GM12878 (cell line): ENCODE results near the gene NEK8. TPM values are rescaled to one million over a fixed set of nuclear protein-coding genes. Genes with fewer than 3 reads are reported as not detected.

Source experiments
- ATAC-seq: fragments of 200-7000 bp; cut with Tn5 transposase; 3 replicates; pipeline ENCODE4 v1.9.1; 2020; ENCODE audit warnings: mild to moderate bottlenecking, moderate library complexity
- BruUV-seq: library from RNA; stranded (reverse); fragments of 400-500 nt; replicated peaks from 2 replicates; lab custom pipeline; 2021; lab: Mats Ljungman, UMichigan
- CTCF ChIA-PET: fragments of 300-600 bp; sonication (Branson Sonifier 250); formaldehyde crosslinking; extraction: SDS; loops from one replicate; lab custom pipeline; 2021; ENCODE audit warnings: inconsistent platforms; lab: Yijun Ruan, JAX
- POLR2A ChIA-PET: fragments of 350-600 bp; formaldehyde crosslinking; extraction: SDS; loops from one replicate; lab custom pipeline; 2021; ENCODE audit warnings: inconsistent platforms; lab: Charles Lee
- RAD21 ChIA-PET: fragments of 300-600 bp; sonication (Branson Sonifier 250); formaldehyde crosslinking; loops from one replicate; lab custom pipeline; 2023; ENCODE audit warnings: antibody characterized with exemption; ENCODE audit not compliant: unreplicated experiment; lab: Charles Lee
- SMC1A ChIA-PET: fragments of 300-600 bp; sonication (Branson Sonifier 250); formaldehyde crosslinking; loops from one replicate; lab custom pipeline; 2023; ENCODE audit not compliant: unreplicated experiment, uncharacterized antibody; lab: Charles Lee
- DNase-seq: peaks from one replicate; pipeline ENCODE4 v3.0.0-alpha.2; 2011; ENCODE audit warnings: low read depth, low spot score
- FAIRE-seq: peaks from 3 replicates; lab custom pipeline; 2011; peaks lifted over from hg19 to GRCh38; lab: Jason Lieb, UNC
- H2AFZ ChIP-seq: 2 replicates; pipeline ENCODE4 v1.6.0; 2011; ENCODE audit warnings: low read depth, low read length, control low read depth; ENCODE audit not compliant: control insufficient read depth
- H3K27ac ChIP-seq: 2 replicates; pipeline ENCODE4 v1.5.1; 2011; ENCODE audit warnings: control low read depth; ENCODE audit not compliant: control insufficient read depth, insufficient read depth
- H3K27me3 ChIP-seq, 2 experiments: replicated peaks in 1 of 2; 2 replicates each; pipeline versions ENCODE4 v1.6.0 to v1.6.1; 2011; ENCODE audit warnings: low read length in 1 of 2; ENCODE audit not compliant: control insufficient read depth in 2 of 2, insufficient read depth in 2 of 2
- H3K36me3 ChIP-seq, 2 experiments: 2 replicates each; pipeline ENCODE4 v1.5.1; 2011; ENCODE audit warnings: low read length in 1 of 2; ENCODE audit not compliant: control insufficient read depth in 2 of 2, insufficient read depth in 2 of 2
- H3K4me1 ChIP-seq: 2 replicates; pipeline ENCODE4 v1.6.1; 2011; ENCODE audit warnings: mild to moderate bottlenecking, low read length, moderate library complexity, mixed read lengths; ENCODE audit not compliant: control insufficient read depth, insufficient read depth
- H3K4me2 ChIP-seq: 2 replicates; pipeline ENCODE4 v1.6.0; 2011; ENCODE audit warnings: control low read depth; ENCODE audit not compliant: control insufficient read depth, insufficient read depth
- H3K4me3 ChIP-seq: fragments of 200-600 bp; sonication (generic); 2 replicates; pipeline ENCODE4 v1.5.1; 2016
- H3K79me2 ChIP-seq: 2 replicates; pipeline ENCODE4 v1.6.0; 2011; ENCODE audit warnings: low read length; ENCODE audit not compliant: control insufficient read depth, insufficient read depth
- H3K9ac ChIP-seq: 2 replicates; pipeline ENCODE4 v1.8.0; 2011; ENCODE audit warnings: low read length, control low read depth, mixed read lengths; ENCODE audit not compliant: control insufficient read depth, insufficient read depth
- H3K9me3 ChIP-seq: replicated peaks from 3 replicates; pipeline ENCODE4 v1.5.1; 2011; ENCODE audit warnings: mild to moderate bottlenecking, low read length; ENCODE audit not compliant: control insufficient read depth, insufficient read depth
- H4K20me1 ChIP-seq: 2 replicates; pipeline ENCODE4 v1.6.0; 2011; ENCODE audit not compliant: control insufficient read depth, insufficient read depth
- ATF7 ChIP-seq: fragments of 450-650 bp; IDR thresholded peaks from 2 replicates; pipeline ENCODE4 v1.6.1; 2016; ENCODE audit warnings: low read depth, mild to moderate bottlenecking
- BACH1 ChIP-seq: fragments of 450-650 bp; IDR thresholded peaks from 2 replicates; pipeline ENCODE4 v1.6.1; 2017; ENCODE audit warnings: mild to moderate bottlenecking, borderline replicate concordance
- CBFB ChIP-seq: IDR thresholded peaks from 2 replicates; pipeline ENCODE4 v1.6.1; 2016; ENCODE audit warnings: antibody characterized with exemption, low read depth
- CREB1 ChIP-seq: IDR thresholded peaks from 2 replicates; pipeline ENCODE4 v1.6.1; 2012; ENCODE audit warnings: low read depth, mild to moderate bottlenecking, inconsistent platforms
- LARP7 ChIP-seq: fragments of 450-650 bp; IDR thresholded peaks from 2 replicates; pipeline ENCODE4 v1.6.1; 2017; ENCODE audit warnings: mild to moderate bottlenecking
- NKRF ChIP-seq: fragments of 450-650 bp; conservative IDR thresholded peaks from 2 replicates; pipeline ENCODE4 v1.6.1; 2017; ENCODE audit warnings: mild to moderate bottlenecking, moderate library complexity
- PKNOX1 ChIP-seq: fragments of 450-650 bp; IDR thresholded peaks from 2 replicates; pipeline ENCODE4 v1.6.1; 2016; ENCODE audit warnings: mild to moderate bottlenecking
- POLR2A ChIP-seq: IDR thresholded peaks from 2 replicates; pipeline ENCODE4 v1.6.1; 2011; ENCODE audit warnings: low read depth, mild to moderate bottlenecking, low read length
- SMARCA5 ChIP-seq: fragments of 450-650 bp; IDR thresholded peaks from 2 replicates; pipeline ENCODE4 v1.6.1; 2017; ENCODE audit warnings: mild to moderate bottlenecking
- ZBED1 ChIP-seq: IDR thresholded peaks from 2 replicates; pipeline ENCODE4 v1.6.1; 2016; ENCODE audit warnings: borderline replicate concordance
- ZNF622 ChIP-seq: fragments of 450-650 bp; IDR thresholded peaks from 2 replicates; pipeline ENCODE4 v1.6.1; 2017; ENCODE audit warnings: mild to moderate bottlenecking, inconsistent platforms
- WGBS: methylation state at CpG from one replicate; pipeline ENCODE4 v1.1.6; 2016; ENCODE audit warnings: low lambda C conversion rate; ENCODE audit not compliant: insufficient replicate concordance, insufficient coverage; ENCODE audit errors: missing lambda C conversion rate; 5-methylcytosine and 5-hydroxymethylcytosine counted together
- in situ Hi-C: fragments of 300-500 bp; cut with MboI; formaldehyde crosslinking; loops from 9 replicates; pipeline ENCODE4 v1.14.3; 2018; ENCODE audit warnings: mixed read lengths
- intact Hi-C: fragments of 100-400 bp; cut with micrococcal nuclease; formaldehyde crosslinking; loops from one replicate; pipeline ENCODE4 v1.14.2; 2022; ENCODE audit not compliant: unreplicated experiment
- polyA plus RNA-seq, 11 experiments: library from polyadenylated mRNA; depleted of rRNA in 4 of 11; unstranded in 6 of 11; stranded (reverse) in 5 of 11; fragments of >200 nt; fragmentation: Nextera tagmentation in 4 of 11; fragmentation: Illumina TruSeq in 1 of 11; extraction: Ambion mirVana in 4 of 11; extraction: Trizol in 1 of 11; gene quantifications; 1 replicate in 1 of 11; 2 replicates in 10 of 11; pipeline versions ENCODE4 v1.2.1 to v1.2.3, GENCODE V29; 2011 to 2016; ENCODE audit warnings: inconsistent platforms in 2 of 11, missing spikeins in 2 of 11, low read depth in 1 of 11
- total RNA-seq, 4 experiments: library from RNA; depleted of rRNA in 3 of 4; stranded (reverse); fragments of >200 nt in 3 of 4; fragmentation: Illumina TruSeq in 1 of 4; extraction: Trizol in 1 of 4; gene quantifications; 2 replicates each; pipeline versions ENCODE4 v1.2.1 to v1.2.3, GENCODE V29; 2013 to 2021

NEK8 gene
- total and polyA plus RNA-seq, 10 of the 15 experiments (the other 5 are each of a cell fraction or from before 2014, with no cell fraction given) = 2.3 to 14.3 (median 9.4) TPM

- DNase-seq = no peak
- Histone ChIP-seq H3K9me3 (no peaks in the 10 kb centered on the region), H3K4me1 (peaks cover 9% of the 10 kb centered on the region), H3K27me3 (no peaks in the 10 kb centered on the region), H2AFZ (peak within 1 kb of the TSS; percentile 93)
- TSS peak; percentile 64 for BruUV-seq
- SMC1A ChIA-PET = interaction anchor here (0.6 to 2.6 kb wide), 12 partner anchors 8 to 161 kb away, joined by 3 to 13 read pairs (median 4); partner anchors contain the start of genes RPL23A, SDF2, SUPT6H and TLCD1
- TF ChIP-seq LARP7 (0 out of 2 replicates have a peak, but pooled peaks have one; percentile 28), ZNF622 (no peak), CBFB (0 out of 2 replicates have a peak, but pooled peaks have one; percentile 2), BACH1 (no peak), ZBED1 (no peak), POLR2A (peak; percentile 7; the same call in 1 of the 2 replicates), NKRF (0 out of 2 replicates have a peak, but pooled peaks have one; percentile 10), ATF7 (no peak), SMARCA5 (0 out of 2 replicates have a peak, but pooled peaks have one; percentile 33), CREB1 (0 out of 2 replicates have a peak, but pooled peaks have one; percentile 1), PKNOX1 (no peak)
- TF ChIP-seq, all 136 proteins: peak for 6
- no peaks in the 10 kb centered on the region for H3K79me2 ChIP-seq
- ChIA-PET RAD21 (interaction anchor here (0.7 to 3.4 kb wide), 13 partner anchors 8 to 406 kb away, joined by 3 to 20 read pairs (median 5); partner anchors contain the start of genes BLTP2, PIGS, RPL23A and SDF2), POLR2A (interaction anchor here (0.6 to 3.5 kb wide), 20 partner anchors 8 to 633 kb away, joined by 3 to 29 read pairs (median 5); partner anchors contain the start of genes ALDOC, BLTP2, RPL23A and SDF2), CTCF (interaction anchor here (0.6 to 3.1 kb wide), 9 partner anchors 9 to 92 kb away, joined by 3 to 18 read pairs (median 4); partner anchors contain the start of gene TLCD1)
- peak within 1 kb of the TSS; percentile 95 for H3K4me2 ChIP-seq
- 2% methylated on average over 18 of the region's 20 CpGs for WGBS
- H3K9ac ChIP-seq = peak within 1 kb of the TSS; percentile 72
- H4K20me1 ChIP-seq = no peaks in the 10 kb centered on the region
- intact Hi-C loops (loop anchor here (2.0 to 10.0 kb wide), 2 partner anchors 65 to 157 kb away; partner anchors contain the start of gene UNC119), in situ Hi-C loops (no loop called here)
- H3K4me3 ChIP-seq = peak within 1 kb of the TSS; percentile 73
- ATAC-seq (peak; percentile 49), FAIRE-seq (no peak)
- H3K27ac ChIP-seq = peak within 1 kb of the TSS; percentile 61
- H3K36me3 ChIP-seq = no peaks in the 10 kb centered on the region; a peak in 1 of 4 replicates
These were observed 16.9 kb upstream of the NEK8 start, which contains the start of gene PROCA1 for GRCh38 chr17:28711723-28712031. TSS of gene PROCA1 (minus strand) at chr17:28711888. CDS start at chr17:28711660, 228 bp downstream.
